Loucy (cell line): ENCODE data around the gene TFEB.

Experiments used
- EZH2phosphoT487 ChIP-seq: fragments of 200-600 bp; IDR thresholded peaks from 2 replicates; pipeline ENCODE4 v1.6.1; 2018; ENCODE audit warnings: antibody characterized with exemption, mild to moderate bottlenecking, moderate library complexity, borderline replicate concordance
- TF ChIP-seq, protein P1 (sequence below): fragments of 200-600 bp; sonication (generic); conservative IDR thresholded peaks from 2 replicates; pipeline ENCODE4 v1.5.1; 2014; ENCODE audit warnings: mild to moderate bottlenecking, antibody characterized with exemption, low read length

- TF ChIP-seq, protein P1, sequence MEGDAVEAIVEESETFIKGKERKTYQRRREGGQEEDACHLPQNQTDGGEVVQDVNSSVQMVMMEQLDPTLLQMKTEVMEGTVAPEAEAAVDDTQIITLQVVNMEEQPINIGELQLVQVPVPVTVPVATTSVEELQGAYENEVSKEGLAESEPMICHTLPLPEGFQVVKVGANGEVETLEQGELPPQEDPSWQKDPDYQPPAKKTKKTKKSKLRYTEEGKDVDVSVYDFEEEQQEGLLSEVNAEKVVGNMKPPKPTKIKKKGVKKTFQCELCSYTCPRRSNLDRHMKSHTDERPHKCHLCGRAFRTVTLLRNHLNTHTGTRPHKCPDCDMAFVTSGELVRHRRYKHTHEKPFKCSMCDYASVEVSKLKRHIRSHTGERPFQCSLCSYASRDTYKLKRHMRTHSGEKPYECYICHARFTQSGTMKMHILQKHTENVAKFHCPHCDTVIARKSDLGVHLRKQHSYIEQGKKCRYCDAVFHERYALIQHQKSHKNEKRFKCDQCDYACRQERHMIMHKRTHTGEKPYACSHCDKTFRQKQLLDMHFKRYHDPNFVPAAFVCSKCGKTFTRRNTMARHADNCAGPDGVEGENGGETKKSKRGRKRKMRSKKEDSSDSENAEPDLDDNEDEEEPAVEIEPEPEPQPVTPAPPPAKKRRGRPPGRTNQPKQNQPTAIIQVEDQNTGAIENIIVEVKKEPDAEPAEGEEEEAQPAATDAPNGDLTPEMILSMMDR: no peak
- no peak for TF ChIP-seq EZH2phosphoT487
Measured at GRCh38 chr6:41757271-41757670, 21.9 kb upstream of the TFEB start.
